D341Med (cell line): ENCODE data around the gene VIPR1.
"Not testable (repeated sequence)": the region's sequence is repeated elsewhere in the genome, so short reads cannot be mapped to it uniquely, and the experiment has no call there.

Source experiments
- DNase-seq: peaks from one replicate; pipeline ENCODE4 v3.0.0; 2012; ENCODE audit warnings: low spot score

Gene VIPR1

GRCh38 chr3:42535981-42536784 lies 33.7 kb downstream of the VIPR1 start:
- DNase-seq, result peak; percentile 51

DNA sequence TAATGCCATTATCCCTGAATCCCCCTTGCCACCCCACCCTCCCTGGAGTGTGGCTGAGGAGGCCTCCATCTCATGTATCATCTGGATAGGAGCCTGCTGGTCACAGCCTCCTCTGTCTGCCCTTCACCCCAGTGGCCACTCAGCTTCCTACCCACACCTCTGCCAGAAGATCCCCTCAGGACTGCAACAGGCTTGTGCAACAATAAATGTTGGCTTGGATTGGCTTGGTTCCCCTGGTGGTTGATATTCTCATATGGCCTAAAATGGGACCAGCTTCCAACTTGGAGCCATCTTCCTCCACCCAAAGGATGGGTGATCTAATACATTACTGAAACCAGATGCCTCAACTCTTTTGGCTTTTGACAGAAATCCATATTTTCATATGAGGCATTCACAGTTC lies 34.9 kb downstream of the VIPR1 start:
- DNase-seq, result no peak

DNA sequence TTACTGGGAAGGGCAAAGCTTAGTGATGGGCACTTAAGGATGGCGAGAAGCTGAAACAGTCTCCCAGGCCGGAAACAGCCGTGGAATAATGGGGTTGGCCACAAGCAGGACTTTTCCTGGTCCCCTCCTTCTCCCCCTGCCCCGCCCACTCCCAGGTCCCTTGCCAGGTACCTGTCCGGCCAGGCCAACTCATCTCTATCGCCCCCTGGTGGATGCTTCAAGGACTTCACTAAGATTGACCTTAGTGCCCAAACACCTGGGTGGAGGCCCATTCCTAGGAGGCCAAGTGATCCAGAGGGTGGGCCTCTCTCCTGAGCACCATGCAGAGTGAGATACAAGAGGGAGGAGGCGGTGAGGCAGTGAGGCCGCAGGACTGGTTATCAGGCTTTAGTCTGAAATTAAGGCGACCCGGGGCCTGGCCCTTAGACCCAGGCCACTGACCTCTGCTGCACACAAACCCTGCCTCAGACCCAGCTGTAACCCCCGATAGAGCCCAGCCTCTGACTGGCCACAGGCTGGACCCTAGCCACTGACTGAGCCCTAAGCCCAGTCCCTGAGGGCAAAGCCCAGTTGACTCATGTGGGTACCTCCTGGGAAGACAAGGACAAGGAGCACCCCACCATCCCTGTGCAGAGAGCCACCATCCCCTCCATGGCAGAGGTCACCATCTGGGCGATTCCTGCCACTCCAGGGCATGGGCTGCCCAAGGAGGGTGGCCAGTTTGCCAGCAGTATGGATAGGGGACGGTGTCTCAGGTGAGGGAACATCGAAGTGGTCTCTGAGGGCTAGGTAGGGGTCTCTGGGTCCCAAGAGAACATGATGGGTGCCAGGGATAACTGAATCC lies 37.6 kb downstream of the VIPR1 start:
- DNase-seq, result peak; percentile 76

DNA sequence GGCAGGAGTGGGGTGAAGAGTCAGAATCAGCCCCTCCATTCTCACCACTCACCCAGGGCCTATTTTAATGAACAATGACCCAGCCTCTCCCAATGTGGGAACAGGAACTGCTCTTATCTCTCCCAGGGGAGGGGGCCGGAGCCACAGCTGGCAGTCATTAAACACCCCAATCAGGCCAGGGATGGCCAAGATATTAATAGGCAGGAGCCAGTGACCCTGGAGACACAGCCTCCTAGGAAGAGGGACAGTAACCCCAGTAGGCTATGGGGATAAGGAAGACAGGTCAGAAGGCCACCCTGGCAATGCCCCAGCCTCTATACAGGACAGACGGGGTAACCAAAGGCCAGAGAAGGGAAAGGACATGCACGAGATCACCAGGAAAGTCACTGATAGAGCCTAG lies 38.6 kb downstream of the VIPR1 start:
- DNase-seq, result peak; percentile 13

DNA sequence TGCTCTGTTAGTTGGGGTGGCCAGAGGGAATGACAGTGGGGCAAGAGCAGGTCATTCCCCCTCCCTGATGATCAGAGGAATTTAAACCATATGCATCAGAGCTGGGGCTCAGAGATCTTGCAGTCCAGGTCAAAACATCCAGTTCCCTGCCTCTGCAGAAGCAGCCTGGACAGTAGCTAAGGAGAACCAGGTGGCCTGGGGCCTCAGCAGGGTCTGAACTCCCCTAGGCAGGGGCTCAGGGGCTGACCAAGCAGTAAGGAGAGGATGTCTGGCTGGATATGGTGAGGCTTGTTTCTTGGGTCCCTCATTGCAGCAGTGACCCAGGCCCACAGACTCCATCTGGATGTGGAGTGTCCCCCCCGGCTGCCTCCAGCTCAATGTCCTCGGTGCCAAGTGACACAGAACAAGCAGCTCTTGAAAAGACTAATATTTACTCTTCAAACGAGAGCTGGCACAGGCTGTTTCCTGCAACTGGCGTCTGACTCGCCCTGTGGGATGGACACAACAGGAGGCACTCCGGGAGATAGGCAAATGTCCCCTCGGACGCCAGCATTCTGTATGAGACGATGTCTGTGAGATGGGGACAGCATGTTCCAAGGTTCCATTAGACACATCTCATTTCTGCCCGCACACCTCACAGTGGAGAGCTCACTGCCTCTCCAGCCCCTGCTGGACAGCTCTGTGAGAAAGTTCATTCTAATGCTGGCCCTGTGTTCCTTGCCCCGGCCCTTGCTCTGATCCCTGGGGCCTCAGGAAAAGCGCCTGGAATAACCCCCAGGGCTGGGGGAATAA lies 42.2 kb downstream of the VIPR1 start:
- peak; percentile 20 for DNase-seq

GRCh38 chr3:42545284-42545900 lies 42.9 kb downstream of the VIPR1 start:
- DNase-seq, result peak; percentile 11

GRCh38 chr3:42546691-42547213 lies 44.3 kb downstream of the VIPR1 start:
- peak; percentile 11 for DNase-seq

DNA sequence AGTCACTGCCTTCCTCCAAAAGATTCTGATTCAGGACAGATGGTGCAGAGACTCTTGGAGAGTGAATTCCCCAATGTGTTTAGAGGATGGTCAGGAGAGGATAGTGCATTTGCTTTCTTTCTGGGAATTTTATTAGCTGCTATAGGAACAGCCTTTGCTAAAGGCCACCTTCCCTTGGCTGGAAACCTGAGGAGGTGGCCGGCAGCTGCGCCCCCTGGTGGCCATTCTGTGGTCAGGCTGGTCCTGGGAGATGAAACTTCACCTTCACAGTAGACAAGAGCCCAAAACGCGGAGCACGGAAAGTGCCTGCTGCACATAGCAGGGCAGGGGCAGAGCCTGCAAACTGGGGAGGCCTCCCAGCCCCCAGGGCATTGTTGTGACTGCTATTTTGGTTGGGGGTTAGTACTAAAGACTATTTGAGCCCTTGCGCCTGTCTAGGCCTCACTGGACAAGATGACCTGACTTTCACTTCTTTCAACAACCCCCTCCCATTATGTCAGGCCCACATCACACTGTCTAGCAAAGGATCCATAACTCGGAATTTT lies 45.0 kb downstream of the VIPR1 start:
- peak; percentile 85 for DNase-seq

GRCh38 chr3:42549131-42549530 lies 46.7 kb downstream of the VIPR1 start:
- DNase-seq, result peak; percentile 5

GRCh38 chr3:42550250-42550649 lies 47.8 kb downstream of the VIPR1 start:
- no peak for DNase-seq

GRCh38 chr3:42552830-42553229 lies 50.4 kb downstream of the VIPR1 start:
- DNase-seq, result no peak

DNA sequence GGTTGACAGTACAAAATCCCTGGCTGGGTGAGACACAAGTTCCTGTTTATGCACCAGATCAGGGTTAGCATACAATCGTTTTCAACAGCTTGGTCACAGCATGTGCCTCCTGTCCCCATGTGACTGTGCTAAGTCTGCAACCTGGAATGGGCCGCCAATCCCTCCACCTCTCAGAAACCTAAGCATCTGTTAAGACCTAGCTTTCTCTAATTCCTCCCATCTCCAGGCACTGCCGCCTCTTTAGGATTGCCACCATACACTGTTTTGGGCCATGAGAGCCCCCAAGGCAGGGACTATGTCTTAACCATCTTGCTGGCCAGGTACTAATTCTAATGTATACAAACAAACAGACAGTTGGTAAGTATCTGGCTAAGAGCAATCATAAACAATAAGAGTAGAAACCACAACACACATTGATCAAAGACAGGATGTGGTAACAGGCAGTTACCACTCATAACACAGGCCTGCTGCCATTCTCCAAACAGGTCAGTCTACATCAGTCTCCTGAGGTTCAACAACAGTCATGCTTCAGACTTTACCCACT lies 53.7 kb downstream of the VIPR1 start:
- DNase-seq, result peak; percentile 58

- not testable (repeated sequence) for DNase-seq
Measured at GRCh38 chr3:42556817-42557216, 54.4 kb downstream of the VIPR1 start.

DNA sequence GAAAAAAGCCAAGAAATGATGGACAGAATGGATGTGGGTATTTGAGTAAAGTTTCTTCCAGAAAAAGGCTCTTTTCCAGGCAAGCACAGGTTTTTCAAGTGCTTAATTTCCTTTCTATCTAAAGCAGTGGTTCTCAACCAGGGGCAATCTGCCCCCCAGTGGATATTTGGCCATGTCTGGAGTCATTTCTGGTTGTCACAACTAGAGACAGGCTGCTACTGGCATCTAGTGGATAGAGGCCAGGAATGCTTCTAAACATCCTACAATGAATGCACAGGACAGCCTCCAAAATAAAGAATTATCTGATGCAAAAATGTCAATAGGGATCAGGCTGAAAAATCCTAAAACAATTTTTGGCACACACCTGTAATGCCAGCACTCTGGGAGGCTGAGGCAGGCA lies 55.4 kb downstream of the VIPR1 start:
- DNase-seq, result no peak

DNA sequence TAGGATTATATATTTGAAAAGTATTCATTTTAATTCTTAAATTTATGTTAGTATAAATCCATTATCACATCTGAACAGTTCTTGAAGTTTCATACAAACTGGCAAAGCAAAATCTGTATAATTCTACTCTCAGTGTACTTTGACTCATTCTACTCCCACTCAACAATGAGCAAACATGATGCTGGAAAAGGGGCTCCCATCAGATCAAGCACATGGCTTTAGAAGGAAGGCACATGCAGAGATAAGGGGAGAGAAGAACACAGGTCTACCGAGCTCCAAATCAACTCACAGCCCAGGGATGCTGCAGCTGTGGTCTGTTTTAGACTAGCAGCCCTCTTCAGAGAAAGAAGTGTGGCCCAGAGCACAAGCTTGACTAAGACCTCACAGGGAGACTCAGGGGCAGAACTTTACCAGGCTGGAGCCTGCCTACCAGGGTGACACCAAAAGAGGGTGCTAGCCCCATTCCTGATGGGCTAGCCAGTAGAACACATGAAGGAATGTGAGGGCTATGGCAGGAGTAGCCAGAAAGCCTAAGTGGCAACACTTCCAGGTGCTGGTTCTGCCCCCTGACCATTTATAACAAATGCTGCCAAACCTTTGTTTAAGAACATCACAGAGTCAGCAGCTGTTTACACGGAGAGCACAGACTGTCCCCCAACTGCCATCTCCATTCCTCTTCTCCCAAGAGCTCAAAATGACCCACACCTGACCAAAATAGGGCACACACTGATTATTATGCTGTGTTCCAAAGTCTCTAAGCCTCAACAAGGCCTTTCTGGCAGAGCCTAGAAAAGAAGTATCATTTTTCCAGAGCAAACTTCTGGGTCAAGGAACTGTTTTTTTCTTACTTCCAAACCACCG lies 59.8 kb downstream of the VIPR1 start:
- no peak for DNase-seq

- DNase-seq, result peak; percentile 36
Measured at GRCh38 chr3:42569593-42570142, 67.2 kb downstream of the VIPR1 start.

GRCh38 chr3:42572278-42572677 lies 69.8 kb downstream of the VIPR1 start:
- peak; percentile 78 for DNase-seq

DNA sequence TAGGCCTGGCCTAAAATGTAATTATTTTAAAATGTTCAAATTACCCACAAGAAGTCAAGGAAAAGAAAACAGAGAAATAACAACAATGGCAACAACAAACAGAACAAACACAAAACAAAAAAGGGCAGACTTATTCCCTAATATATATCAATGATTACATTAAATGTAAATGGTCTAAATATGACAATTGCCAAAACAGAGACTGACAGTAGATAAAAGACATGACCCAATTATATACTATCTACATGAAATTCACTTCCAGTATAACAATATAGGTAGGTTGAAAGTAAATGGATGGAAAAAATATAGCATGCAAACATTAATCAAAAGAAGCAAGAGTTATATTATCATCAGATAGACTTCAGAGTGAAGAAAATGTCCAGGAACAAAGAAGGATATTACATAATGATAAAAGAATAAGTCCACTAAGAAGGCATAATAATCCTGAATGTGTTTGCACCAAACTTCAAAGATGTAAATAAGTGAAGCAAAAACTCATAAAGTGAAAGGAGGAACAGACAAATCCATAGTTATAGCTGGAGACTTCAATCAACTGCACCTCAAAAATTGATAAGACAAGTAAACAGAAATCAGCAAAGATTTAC lies 72.8 kb downstream of the VIPR1 start:
- DNase-seq, result no peak

DNA sequence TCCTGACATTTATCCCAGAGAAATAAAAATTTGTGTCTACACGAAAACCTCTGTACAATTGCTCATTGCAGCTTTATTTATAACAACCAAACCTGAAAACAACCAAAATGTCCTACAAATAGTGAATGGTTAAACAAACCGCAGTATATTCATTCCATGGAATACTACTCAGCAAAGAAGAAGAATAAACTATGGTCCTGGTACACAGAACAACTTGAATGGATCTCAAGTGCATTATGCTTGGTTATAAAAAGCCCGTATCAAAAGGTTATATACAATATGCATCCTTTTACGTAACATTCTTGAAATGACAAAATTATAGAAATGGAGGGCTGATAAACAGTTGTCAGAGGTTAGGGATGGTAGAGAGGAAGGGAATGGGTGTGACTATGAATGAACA lies 75.6 kb downstream of the VIPR1 start:
- no peak for DNase-seq
